ENCODE measurements around the gene L3MBTL4.

Gene L3MBTL4

GRCh38 chr18:5987249-5987648 is 427.5 kb downstream of the L3MBTL4 start:
- no peak for DNase-seq
- Histone ChIP-seq H3K27ac (no peak overlapping the region), H3K27me3 (replicated peaks) (no peaks in the 10 kb centered on the region), H3K36me3 (replicated peaks) (no peaks in the 10 kb centered on the region), H3K4me3 (ENCODE audit: low read depth, low read length) (no peak overlapping the region)
- in situ Hi-C loops (cut with HindIII; ENCODE audit: low pct_ligation_motif_present, low sequenced_read_pairs), result no loop called here
- no peak for TF ChIP-seq CTCF (IDR thresholded peaks at IDR 0.05; ENCODE audit: low read depth, low read length, missing control alignments)

- no peaks in the 10 kb centered on the region for H3K27me3 ChIP-seq (replicated peaks)
Observed at GRCh38 chr18:5986257-5986931, 428.3 kb downstream of the L3MBTL4 start.

GRCh38 chr18:5984245-5984644 is 430.5 kb downstream of the L3MBTL4 start:
- no peak for DNase-seq
- Histone ChIP-seq H3K27ac (no peak overlapping the region), H3K27me3 (replicated peaks) (no peaks in the 10 kb centered on the region), H3K36me3 (replicated peaks) (no peaks in the 10 kb centered on the region), H3K4me3 (ENCODE audit: low read depth, low read length) (no peak overlapping the region)
- in situ Hi-C loops (cut with HindIII; ENCODE audit: low pct_ligation_motif_present, low sequenced_read_pairs), result no loop called here
- TF ChIP-seq CTCF (IDR thresholded peaks at IDR 0.05; ENCODE audit: low read depth, low read length, missing control alignments), result no peak

More at GRCh38 chr18:5986257-5986931, 428.3 kb downstream of the L3MBTL4 start:
- Histone ChIP-seq H3K36me3 (replicated peaks) (no peaks in the 10 kb centered on the region), H3K27ac (no peak overlapping the region), H3K4me3 (ENCODE audit: low read depth, low read length) (no peak overlapping the region)
- in situ Hi-C loops (cut with HindIII; ENCODE audit: low pct_ligation_motif_present, low sequenced_read_pairs), result no loop called here
- DNase-seq, result no peak
- no peak for TF ChIP-seq CTCF (IDR thresholded peaks at IDR 0.05; ENCODE audit: low read depth, low read length, missing control alignments)

GRCh38 chr18:5983488-5983887 is 431.2 kb downstream of the L3MBTL4 start:
- no peaks in the 10 kb centered on the region for H3K27me3 ChIP-seq (replicated peaks)
- in situ Hi-C loops (cut with HindIII; ENCODE audit: low pct_ligation_motif_present, low sequenced_read_pairs), result no loop called here
- DNase-seq, result no peak

GRCh38 chr18:5982332-5982731 is 432.4 kb downstream of the L3MBTL4 start:
- H3K36me3 ChIP-seq (replicated peaks), result no peaks in the 10 kb centered on the region
- H3K4me3 ChIP-seq (ENCODE audit: low read depth, low read length), result no peak overlapping the region
- no peak for DNase-seq
- H3K27me3 ChIP-seq (replicated peaks), result no peaks in the 10 kb centered on the region
- in situ Hi-C loops (cut with HindIII; ENCODE audit: low pct_ligation_motif_present, low sequenced_read_pairs), result no loop called here
- H3K27ac ChIP-seq, result no peak overlapping the region
- TF ChIP-seq CTCF (IDR thresholded peaks at IDR 0.05; ENCODE audit: low read depth, low read length, missing control alignments), result no peak

More at GRCh38 chr18:5983488-5983887, 431.2 kb downstream of the L3MBTL4 start:
- Histone ChIP-seq H3K4me3 (ENCODE audit: low read depth, low read length) (no peak overlapping the region), H3K36me3 (replicated peaks) (no peaks in the 10 kb centered on the region), H3K27ac (no peak overlapping the region)
- TF ChIP-seq CTCF (IDR thresholded peaks at IDR 0.05; ENCODE audit: low read depth, low read length, missing control alignments), result no peak

- in situ Hi-C loops (cut with HindIII; ENCODE audit: low pct_ligation_motif_present, low sequenced_read_pairs), result no loop called here
- TF ChIP-seq CTCF (IDR thresholded peaks at IDR 0.05; ENCODE audit: low read depth, low read length, missing control alignments), result no peak
- Histone ChIP-seq H3K4me3 (ENCODE audit: low read depth, low read length) (no peak overlapping the region), H3K27me3 (replicated peaks) (no peaks in the 10 kb centered on the region), H3K27ac (no peak overlapping the region), H3K36me3 (replicated peaks) (no peaks in the 10 kb centered on the region)
- no peak for DNase-seq
Observed at GRCh38 chr18:5980721-5981120, 434.0 kb downstream of the L3MBTL4 start.
